GM10266 (cell line): Measurements from ENCODE around the gene BBX.

Experiments
- DNase-seq: peaks from one replicate; pipeline ENCODE4 v3.0.0; 2012; ENCODE audit errors: extremely low spot score
- CTCF ChIP-seq: IDR thresholded peaks from 2 replicates; pipeline ENCODE4 v1.5.1; 2012; ENCODE audit warnings: mild to moderate bottlenecking, low read depth; ENCODE audit not compliant: control insufficient read depth, insufficient read depth; ENCODE audit errors: missing control alignments

Gene BBX

DNA sequence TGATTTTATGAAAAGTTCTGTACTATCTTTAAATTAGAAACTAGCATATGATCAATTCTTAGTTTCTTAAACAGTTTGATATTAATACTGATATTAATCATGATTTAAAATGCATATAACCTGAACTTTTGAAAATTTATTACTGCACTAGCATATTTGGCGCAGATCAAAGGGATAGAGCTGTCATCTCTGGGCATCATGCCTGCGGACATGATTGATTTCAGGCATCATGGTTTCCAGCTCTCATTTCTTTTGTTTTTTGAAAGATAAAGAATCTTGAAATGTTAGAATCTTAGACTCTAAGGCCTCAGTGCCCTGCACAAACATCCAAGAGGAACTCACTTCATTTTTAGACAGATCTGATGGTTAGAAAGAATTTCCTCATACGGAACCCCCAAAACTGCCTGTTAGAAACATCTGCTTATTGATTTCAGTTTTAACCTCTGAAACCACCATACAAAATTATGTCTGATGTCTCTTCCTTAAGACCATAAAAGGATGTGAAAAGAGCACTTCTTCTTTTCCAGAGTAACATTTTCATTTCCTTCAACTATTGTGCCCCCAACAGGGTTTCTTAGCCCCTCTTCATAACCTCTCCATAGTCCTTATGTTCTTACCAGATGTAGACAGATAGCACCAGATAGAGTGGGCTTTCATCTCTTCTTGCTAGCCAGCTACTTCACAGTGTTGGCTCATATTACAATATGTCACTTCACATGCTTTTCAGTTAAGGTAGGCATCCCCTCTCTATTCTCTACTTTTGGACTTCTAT, 110.8 kb downstream of the BBX start:
- peak; percentile 28 for DNase-seq
- TF ChIP-seq CTCF, result no peak

DNA sequence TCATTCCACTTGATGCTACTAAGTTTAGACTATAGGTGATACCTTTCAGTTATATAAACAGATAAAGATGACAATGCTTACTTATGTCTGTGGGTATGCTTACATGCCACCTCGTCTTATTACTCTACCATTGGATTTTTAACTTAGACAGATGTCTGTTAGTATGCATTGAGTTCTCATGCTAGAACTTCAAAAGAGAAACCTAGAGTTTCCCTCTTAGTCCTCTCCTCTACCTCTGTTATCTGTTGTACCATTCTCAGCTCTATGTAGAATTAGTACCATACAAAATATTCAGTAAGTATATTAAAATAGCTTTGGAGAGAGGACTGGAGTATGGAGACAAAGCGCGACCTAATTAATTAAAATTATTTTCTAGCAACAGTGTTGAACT, 111.3 kb downstream of the BBX start:
- no peak for DNase-seq
- TF ChIP-seq CTCF, result no peak

DNA sequence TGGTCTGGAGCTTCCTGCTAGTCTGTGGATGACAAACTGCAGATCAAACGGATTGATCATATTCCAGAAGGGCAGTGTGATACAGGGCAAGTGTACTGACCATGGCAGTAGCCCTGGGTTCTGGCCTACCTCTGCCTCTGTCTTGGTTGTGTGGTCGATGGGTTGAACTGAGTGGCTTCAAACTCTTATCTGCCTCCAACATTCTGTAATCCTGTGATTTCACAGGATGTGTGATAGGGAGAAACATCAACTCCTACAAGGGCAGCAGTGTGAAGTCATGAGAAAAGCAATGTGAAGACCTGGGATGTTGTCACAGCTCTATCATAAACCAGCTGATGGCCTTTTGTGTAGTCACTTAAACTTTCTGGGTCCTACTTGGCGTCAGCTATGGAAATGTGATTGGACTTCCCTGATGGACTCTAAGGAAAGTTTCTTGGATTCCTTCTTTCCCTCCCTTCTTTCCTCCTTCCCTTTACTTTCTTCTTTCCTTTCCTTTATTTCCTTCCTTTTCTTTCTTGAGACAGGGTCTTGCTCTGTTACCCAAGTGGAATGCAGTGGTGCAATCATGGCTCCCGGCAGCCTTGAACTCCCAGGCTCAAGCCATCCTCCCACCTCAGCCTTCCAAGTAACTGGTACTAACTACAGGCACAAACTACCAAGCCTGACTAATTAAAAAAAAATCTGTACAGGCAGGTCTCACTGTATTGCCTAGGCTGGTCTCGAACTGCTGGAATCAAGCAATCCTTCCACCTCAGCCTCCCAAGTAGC, 114.8 kb downstream of the BBX start:
- no peak for TF ChIP-seq CTCF

DNA sequence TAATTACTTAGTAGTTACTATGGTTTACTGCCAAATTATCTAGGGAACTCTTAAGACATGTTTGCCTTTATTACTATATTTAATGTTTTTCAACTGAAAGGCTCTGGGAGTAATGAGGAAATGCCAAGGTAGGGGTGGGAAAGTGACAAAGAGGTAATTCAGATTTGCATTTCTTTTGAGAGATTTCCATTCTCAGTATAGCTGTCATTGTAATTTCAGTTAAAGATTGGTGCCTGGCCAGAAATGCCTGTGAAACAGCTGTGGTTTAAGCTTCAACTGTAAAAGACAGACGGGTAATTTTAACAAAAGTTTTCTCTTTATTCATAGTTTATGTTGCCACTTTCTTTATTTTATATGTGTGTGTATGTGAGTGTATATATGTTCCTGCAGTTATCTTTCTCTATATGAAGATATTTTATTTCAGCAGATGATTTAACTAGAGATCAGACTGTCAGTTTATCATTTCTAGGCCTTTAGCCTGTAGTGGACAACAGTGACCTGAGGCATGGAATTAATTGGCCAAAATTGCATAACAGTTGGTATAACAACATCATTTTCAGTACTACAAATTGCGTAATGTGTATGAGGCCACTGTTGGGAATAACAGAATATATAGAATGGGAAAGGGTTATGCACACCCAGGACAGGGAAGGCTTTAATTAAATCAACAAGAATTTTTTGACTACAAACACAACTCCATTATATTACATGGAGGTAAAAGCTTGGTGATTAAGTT, 119.0 kb downstream of the BBX start:
- TF ChIP-seq CTCF, result no peak
- no peak for DNase-seq

More for the DNA sequence above, 114.8 kb downstream of the BBX start:
- no peak for DNase-seq

DNA sequence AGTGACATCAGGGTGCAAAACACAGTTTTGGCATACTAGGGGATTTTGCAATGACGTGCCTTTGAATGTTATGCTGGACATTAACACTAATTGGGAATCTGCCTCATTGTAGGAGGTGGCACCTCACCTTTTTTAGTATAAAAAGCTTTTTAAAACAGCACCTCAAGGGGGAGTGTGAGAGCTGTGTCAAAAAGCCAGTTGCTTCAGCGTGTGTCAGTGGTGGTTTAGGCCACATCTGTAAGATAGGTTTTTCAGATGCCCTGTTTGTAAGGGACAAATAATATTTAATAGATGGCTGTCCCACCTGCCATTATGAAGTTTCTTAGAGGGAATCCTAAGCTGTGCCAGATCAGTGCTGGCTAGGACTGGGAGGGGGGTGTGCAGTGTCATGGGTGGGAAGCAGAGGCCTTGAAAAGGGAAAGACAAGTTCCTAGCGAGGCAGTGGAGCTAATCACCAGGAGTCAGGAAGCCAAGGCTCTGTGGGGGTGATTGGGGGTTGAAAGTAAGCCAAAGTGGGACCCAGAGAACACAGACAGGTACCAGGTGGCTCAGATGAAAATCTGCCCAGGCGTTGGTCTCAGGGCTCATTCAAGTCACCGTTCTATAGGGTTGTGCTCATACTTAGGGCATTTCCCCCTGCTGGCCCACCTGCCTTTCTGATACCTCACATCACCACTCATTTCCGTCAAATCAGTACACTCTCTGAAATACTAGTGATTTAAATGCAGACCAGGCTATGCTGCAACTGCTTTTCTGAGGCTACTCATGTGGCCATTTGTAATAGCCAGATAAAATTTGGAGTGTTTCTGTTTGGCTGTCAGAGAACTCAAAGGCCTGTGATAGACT, 120.5 kb downstream of the BBX start:
- DNase-seq, result no peak
- TF ChIP-seq CTCF, result peak; percentile 35

- DNase-seq, result no peak
- no peak for TF ChIP-seq CTCF
Observed at GRCh38 chr3:107644631-107645030, 121.9 kb downstream of the BBX start.
